Natural killer cell (primary cell): ENCODE data around the gene CERS6. TPM values are rescaled to one million over a fixed set of nuclear protein-coding genes. Genes with fewer than 3 reads are reported as not detected.

Experiments
- ATAC-seq, 3 donors: fragments of 150-1000 bp in 2 of 3; fragments of 200-7000 bp in 1 of 3; cut with Tn5 transposase; 1 replicate in 1 of 3; 2 replicates in 2 of 3; pipeline ENCODE4 v1.10.0; 2021; ENCODE audit warnings: mild to moderate bottlenecking in 2 of 3, moderate library complexity in 2 of 3
- DNase-seq, 2 donors: peaks; one replicate each; pipeline versions ENCODE4 v3.0.0 to v3.0.0-alpha.2; 2013 to 2021; ENCODE audit warnings: mixed read lengths in 1 of 2
- H3K27ac ChIP-seq: one replicate; pipeline ENCODE4 v1.5.1; 2013; ENCODE audit warnings: mild to moderate bottlenecking, low read length
- H3K27me3 ChIP-seq: one replicate; pipeline ENCODE4 v1.6.1; 2013; ENCODE audit warnings: low read length; ENCODE audit not compliant: control insufficient read depth, insufficient read depth
- H3K36me3 ChIP-seq: one replicate; pipeline ENCODE4 v1.6.1; 2013; ENCODE audit warnings: low read length; ENCODE audit not compliant: control insufficient read depth, insufficient read depth
- H3K4me1 ChIP-seq: one replicate; pipeline ENCODE4 v1.6.1; 2013; ENCODE audit warnings: low read length; ENCODE audit not compliant: control insufficient read depth, insufficient read depth
- H3K4me3 ChIP-seq: one replicate; pipeline ENCODE4 v1.5.1; 2013; ENCODE audit warnings: low read length
- H3K9me3 ChIP-seq: one replicate; pipeline ENCODE4 v1.6.1; 2013; ENCODE audit warnings: low read length; ENCODE audit not compliant: control insufficient read depth, insufficient read depth
- H3K27ac Mint-ChIP-seq, 2 donors: one replicate each; pipeline ENCODE4 v1.8.0; 2022; ENCODE audit warnings: mild to moderate bottlenecking in 2 of 2, mixed read lengths in 2 of 2, moderate library complexity in 1 of 2
- H3K27me3 Mint-ChIP-seq, 2 donors: one replicate each; pipeline ENCODE4 v1.8.0; 2022; ENCODE audit warnings: low read depth in 2 of 2, mixed read lengths in 2 of 2
- H3K36me3 Mint-ChIP-seq: one replicate; pipeline ENCODE4 v1.8.0; 2022; ENCODE audit warnings: mixed read lengths
- H3K4me1 Mint-ChIP-seq, 2 donors: one replicate each; pipeline ENCODE4 v1.8.0; 2022; ENCODE audit warnings: mixed read lengths in 2 of 2
- H3K4me3 Mint-ChIP-seq: one replicate; pipeline ENCODE4 v1.8.0; 2022; ENCODE audit warnings: mild to moderate bottlenecking, moderate library complexity, mixed read lengths
- H3K9me3 Mint-ChIP-seq, 2 donors: one replicate each; pipeline ENCODE4 v1.8.0; 2022; ENCODE audit warnings: mixed read lengths in 2 of 2
- WGBS: methylation state at CpG from one replicate; pipeline ENCODE4 v1.1.7; 2013; ENCODE audit warnings: missing lambda C conversion rate; ENCODE audit not compliant: insufficient coverage; 5-methylcytosine and 5-hydroxymethylcytosine counted together
- intact Hi-C: fragments of 100-400 bp; cut with micrococcal nuclease; formaldehyde crosslinking; loops from one replicate; pipeline ENCODE4 v1.14.2; 2022
- total RNA-seq, 4 donors: library from RNA; stranded (reverse); fragments of 120-200 nt in 1 of 4; gene quantifications; one replicate each; pipeline versions ENCODE4 v1.2.3 to v1.2.4, GENCODE V29; 2013 to 2022
- TF ChIP-seq, protein P1 (sequence below): fragments of 200-600 bp; IDR thresholded peaks from one replicate; pipeline ENCODE4 v1.8.0; 2022; ENCODE audit warnings: antibody characterized with exemption

CERS6 gene
- total RNA-seq, 3 donors from 2014 or later (not counting 1 experiment from before 2014, with no cell fraction given), result 9.1 to 13.5 (median 11.8) TPM

DNA sequence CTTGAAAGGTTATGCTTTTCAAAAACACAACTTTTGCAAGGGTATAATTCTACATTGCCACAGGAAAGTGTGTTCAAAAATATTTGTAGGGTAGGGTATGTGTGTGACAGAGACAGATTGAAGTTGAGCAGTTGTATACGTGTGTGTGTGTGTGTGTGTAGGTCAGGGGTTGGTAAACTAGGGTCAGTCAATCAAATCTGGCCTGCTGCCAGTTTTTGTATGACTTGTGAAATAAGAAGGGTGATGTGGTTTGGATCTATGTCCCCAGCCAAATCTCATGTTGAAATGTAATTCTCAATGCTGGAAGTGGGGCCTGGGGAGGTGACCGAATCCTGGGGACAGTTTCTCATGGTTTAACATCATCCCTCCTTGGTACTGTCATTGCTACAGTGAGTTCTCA, 148.2 kb downstream of the CERS6 start:
- H3K27ac Mint-ChIP-seq, result no peak overlapping the region
- intact Hi-C loops, result no loop called here
- no peaks in the 10 kb centered on the region for H3K4me1 ChIP-seq
- H3K9me3 Mint-ChIP-seq, result peaks cover 3 to 7% of the 10 kb centered on the region in 2 donors
- no peak overlapping the region for H3K27ac ChIP-seq
- DNase-seq (no peak), ATAC-seq (no peak)
- H3K4me3 Mint-ChIP-seq, result no peak overlapping the region
- WGBS, result 78% methylated on average over 2 of the region's 2 CpGs
- H3K27me3 ChIP-seq, result no peaks in the 10 kb centered on the region
- no peak overlapping the region for H3K4me3 ChIP-seq
- H3K36me3 ChIP-seq, result no peaks in the 10 kb centered on the region
- no peaks in the 10 kb centered on the region for H3K27me3 Mint-ChIP-seq
- H3K4me1 Mint-ChIP-seq, result peaks cover 17 to 18% of the 10 kb centered on the region in 2 donors
- TF ChIP-seq, protein P1, sequence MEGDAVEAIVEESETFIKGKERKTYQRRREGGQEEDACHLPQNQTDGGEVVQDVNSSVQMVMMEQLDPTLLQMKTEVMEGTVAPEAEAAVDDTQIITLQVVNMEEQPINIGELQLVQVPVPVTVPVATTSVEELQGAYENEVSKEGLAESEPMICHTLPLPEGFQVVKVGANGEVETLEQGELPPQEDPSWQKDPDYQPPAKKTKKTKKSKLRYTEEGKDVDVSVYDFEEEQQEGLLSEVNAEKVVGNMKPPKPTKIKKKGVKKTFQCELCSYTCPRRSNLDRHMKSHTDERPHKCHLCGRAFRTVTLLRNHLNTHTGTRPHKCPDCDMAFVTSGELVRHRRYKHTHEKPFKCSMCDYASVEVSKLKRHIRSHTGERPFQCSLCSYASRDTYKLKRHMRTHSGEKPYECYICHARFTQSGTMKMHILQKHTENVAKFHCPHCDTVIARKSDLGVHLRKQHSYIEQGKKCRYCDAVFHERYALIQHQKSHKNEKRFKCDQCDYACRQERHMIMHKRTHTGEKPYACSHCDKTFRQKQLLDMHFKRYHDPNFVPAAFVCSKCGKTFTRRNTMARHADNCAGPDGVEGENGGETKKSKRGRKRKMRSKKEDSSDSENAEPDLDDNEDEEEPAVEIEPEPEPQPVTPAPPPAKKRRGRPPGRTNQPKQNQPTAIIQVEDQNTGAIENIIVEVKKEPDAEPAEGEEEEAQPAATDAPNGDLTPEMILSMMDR, result no peak
- H3K9me3 ChIP-seq, result peaks cover 13% of the 10 kb centered on the region
- H3K36me3 Mint-ChIP-seq, result peaks cover 11% of the 10 kb centered on the region

DNA sequence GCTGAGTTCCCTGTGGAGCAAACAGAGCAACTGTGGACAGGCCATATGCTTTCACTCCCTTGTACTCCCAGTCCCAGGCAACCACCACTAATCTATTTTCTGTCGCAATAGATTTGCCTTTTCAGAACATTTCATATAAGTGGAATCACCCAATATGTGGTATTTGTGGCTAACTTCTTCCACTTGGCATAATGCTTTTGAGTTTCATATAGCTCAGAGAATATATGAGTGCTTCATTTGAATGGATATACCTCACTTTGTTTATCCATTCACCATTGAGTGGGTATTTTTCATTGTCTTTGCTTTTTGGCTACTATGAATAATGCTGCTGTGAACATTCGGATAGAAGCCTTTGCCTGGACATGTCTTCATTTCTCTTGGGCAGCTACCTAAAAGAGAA, 151.9 kb downstream of the CERS6 start:
- peaks cover 11% of the 10 kb centered on the region for H3K36me3 Mint-ChIP-seq

DNA sequence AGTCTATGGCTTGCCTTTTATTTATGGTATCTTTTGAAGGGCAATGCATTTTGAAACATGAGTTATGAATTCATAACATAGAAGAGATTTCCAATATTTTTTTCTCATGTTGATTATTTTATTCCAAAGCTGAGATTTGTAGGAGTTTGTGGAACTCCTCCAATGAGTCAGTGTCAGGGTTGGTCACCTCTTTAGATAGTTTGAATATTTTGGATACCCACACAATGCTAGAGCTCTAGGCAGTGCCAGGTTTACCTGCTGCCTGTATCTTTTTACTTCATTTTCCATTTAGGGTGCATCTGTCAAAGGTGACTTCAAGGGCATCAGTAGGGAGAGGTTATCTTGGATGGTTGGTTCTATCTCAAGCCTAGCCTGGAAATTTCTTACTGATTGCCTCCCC, 152.7 kb downstream of the CERS6 start:
- TF ChIP-seq, protein P1, result no peak

More for the DNA sequence above, 151.9 kb downstream of the CERS6 start:
- Mint-ChIP-seq H3K4me1 (peaks cover 26 to 28% of the 10 kb centered on the region in 2 donors), H3K4me3 (no peak overlapping the region), H3K27me3 (no peaks in the 10 kb centered on the region), H3K27ac (no peak overlapping the region), H3K9me3 (peaks cover 3 to 7% of the 10 kb centered on the region in 2 donors)
- ATAC-seq (no peak), DNase-seq (no peak)
- WGBS, result 69% methylated on average over 2 of the region's 2 CpGs
- intact Hi-C loops, result no loop called here
- Histone ChIP-seq H3K27ac (no peak overlapping the region), H3K4me1 (no peaks in the 10 kb centered on the region), H3K36me3 (no peaks in the 10 kb centered on the region), H3K27me3 (no peaks in the 10 kb centered on the region), H3K4me3 (no peak overlapping the region), H3K9me3 (peaks cover 13% of the 10 kb centered on the region)
- TF ChIP-seq, protein P1, result no peak

DNA sequence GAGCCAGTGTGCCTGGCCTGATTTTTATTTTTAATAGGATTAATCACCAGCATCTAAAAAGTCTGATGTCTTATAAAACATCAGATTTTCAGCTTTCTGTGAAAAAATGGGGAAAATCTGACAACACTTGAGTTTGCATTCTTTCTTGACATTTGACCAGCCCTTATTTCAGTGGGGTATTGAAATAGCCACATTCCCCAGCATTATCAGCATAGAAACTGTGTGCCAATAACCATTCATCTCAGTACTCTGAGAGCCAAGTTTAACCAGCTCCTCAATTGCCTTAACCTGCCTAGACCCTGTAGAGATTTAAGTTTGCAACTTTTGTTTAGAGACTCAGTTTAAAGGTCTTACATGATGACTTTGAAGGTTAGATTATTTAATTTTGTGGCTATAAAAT, 155.0 kb downstream of the CERS6 start:
- DNase-seq (no peak), ATAC-seq (no peak)
- H3K4me3 ChIP-seq, result no peak overlapping the region
- no peaks in the 10 kb centered on the region for H3K4me1 ChIP-seq
- H3K36me3 Mint-ChIP-seq, result no peaks in the 10 kb centered on the region
- no peaks in the 10 kb centered on the region for H3K27me3 ChIP-seq
- TF ChIP-seq, protein P1, result no peak
- H3K27ac ChIP-seq, result no peak overlapping the region
- H3K36me3 ChIP-seq, result no peaks in the 10 kb centered on the region
- H3K27ac Mint-ChIP-seq, result no peak overlapping the region
- intact Hi-C loops, result no loop called here
- H3K9me3 ChIP-seq, result peaks cover 5% of the 10 kb centered on the region
- no peak overlapping the region for H3K4me3 Mint-ChIP-seq
- no peaks in the 10 kb centered on the region for H3K9me3 Mint-ChIP-seq
- no peaks in the 10 kb centered on the region for H3K27me3 Mint-ChIP-seq
- peaks cover 17 to 21% of the 10 kb centered on the region in 2 donors for H3K4me1 Mint-ChIP-seq

More for the DNA sequence above, 152.7 kb downstream of the CERS6 start:
- H3K27me3 ChIP-seq, result no peaks in the 10 kb centered on the region
- Mint-ChIP-seq H3K27ac (no peak overlapping the region), H3K4me3 (no peak overlapping the region), H3K27me3 (no peaks in the 10 kb centered on the region), H3K36me3 (peaks cover 11% of the 10 kb centered on the region), H3K9me3 (peaks cover 3 to 7% of the 10 kb centered on the region in 2 donors), H3K4me1 (peaks cover 29 to 30% of the 10 kb centered on the region in 2 donors)
- ATAC-seq, result no peak
- no peak overlapping the region for H3K27ac ChIP-seq
- intact Hi-C loops, result no loop called here
- peaks cover 13% of the 10 kb centered on the region for H3K9me3 ChIP-seq
- H3K4me3 ChIP-seq, result no peak overlapping the region
- DNase-seq, result no peak
- H3K36me3 ChIP-seq, result no peaks in the 10 kb centered on the region
- H3K4me1 ChIP-seq, result no peaks in the 10 kb centered on the region
